Lower leg skin (tissue), 3 donors: ENCODE data around the gene PDPR.
"Not testable (repeated sequence)": the region's sequence is repeated elsewhere in the genome, so short reads cannot be mapped to it uniquely, and the experiment has no call there.

ENCODE experiments used
- POLR2A ChIP-seq, 2 donors: fragments of 450-650 bp; IDR thresholded peaks; one replicate each; pipeline ENCODE4 v1.6.1; 2016 to 2017; ENCODE audit warnings: antibody characterized with exemption in 2 of 2, mild to moderate bottlenecking in 1 of 2, moderate library complexity in 1 of 2
- TF ChIP-seq, protein P1 (sequence below), 3 donors: fragments of 450-650 bp; IDR thresholded peaks; one replicate each; pipeline ENCODE4 v1.5.1; 2016; ENCODE audit warnings: antibody characterized with exemption in 3 of 3, mild to moderate bottlenecking in 3 of 3, moderate library complexity in 2 of 3

DNA sequence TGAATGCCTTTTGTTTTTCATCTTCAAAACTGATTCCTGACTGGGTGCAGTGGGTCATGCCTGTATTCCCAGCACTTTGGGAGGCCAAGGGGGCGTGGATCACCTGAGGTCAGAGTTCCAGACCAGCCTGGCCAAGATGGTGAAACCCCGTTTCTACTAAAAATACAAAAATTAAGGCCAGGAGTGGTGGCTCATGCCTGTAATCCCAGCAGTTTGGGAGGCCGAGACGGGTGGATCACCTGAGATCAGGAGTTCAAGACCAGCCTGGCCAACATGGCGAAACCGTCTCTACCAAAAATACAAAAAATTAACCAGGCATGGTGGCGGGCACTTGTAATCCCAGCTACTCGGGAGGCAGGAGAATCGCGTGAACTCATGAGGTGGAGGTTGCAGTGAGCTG is 28.6 kb downstream of the PDPR start:
- TF ChIP-seq, protein P1, sequence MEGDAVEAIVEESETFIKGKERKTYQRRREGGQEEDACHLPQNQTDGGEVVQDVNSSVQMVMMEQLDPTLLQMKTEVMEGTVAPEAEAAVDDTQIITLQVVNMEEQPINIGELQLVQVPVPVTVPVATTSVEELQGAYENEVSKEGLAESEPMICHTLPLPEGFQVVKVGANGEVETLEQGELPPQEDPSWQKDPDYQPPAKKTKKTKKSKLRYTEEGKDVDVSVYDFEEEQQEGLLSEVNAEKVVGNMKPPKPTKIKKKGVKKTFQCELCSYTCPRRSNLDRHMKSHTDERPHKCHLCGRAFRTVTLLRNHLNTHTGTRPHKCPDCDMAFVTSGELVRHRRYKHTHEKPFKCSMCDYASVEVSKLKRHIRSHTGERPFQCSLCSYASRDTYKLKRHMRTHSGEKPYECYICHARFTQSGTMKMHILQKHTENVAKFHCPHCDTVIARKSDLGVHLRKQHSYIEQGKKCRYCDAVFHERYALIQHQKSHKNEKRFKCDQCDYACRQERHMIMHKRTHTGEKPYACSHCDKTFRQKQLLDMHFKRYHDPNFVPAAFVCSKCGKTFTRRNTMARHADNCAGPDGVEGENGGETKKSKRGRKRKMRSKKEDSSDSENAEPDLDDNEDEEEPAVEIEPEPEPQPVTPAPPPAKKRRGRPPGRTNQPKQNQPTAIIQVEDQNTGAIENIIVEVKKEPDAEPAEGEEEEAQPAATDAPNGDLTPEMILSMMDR (IDR thresholded peaks at IDR 0.05), result not testable (repeated sequence)
- not testable (repeated sequence) for TF ChIP-seq POLR2A (IDR thresholded peaks at IDR 0.05)
